ENCODE measurements around the gene ARHGAP44.

The ARHGAP44 gene

GRCh38 chr17:12789481-12790248, at the start of gene ARHGAP44:
TSS of gene ARHGAP44 (plus strand) at chr17:12789498. CDS start at chr17:12789839, 341 bp downstream.
- DNase-seq (ENCODE audit: extremely low read depth in 1 of 2, low read depth in 1 of 2), result no peak

DNA sequence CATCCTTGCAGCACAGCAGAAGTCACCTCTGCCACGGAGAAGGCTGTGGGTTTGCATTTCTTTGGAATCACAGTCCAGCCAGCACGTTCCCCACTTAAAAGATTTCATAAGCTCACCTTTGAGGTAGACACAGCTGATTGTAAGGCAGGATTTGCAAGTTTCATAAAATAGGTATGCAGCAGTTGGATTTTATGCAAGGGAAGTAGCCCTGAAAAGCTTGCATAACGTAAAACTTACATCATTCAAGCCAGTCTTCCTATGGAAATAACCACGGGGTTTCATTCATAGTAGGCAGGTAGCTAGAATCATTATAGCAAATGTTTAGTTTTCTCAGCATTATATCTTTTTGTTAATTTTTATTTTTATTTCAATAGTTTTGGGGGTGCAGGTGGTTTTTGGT, 49.8 kb upstream of the ARHGAP44 start:
- DNase-seq (ENCODE audit: extremely low read depth in 1 of 2, low read depth in 1 of 2), result no peak

GRCh38 chr17:12743046-12743445, 46.3 kb upstream of the ARHGAP44 start:
- DNase-seq (ENCODE audit: extremely low read depth in 1 of 2, low read depth in 1 of 2), result no peak

GRCh38 chr17:12744298-12744697, 45.0 kb upstream of the ARHGAP44 start:
- no peak for DNase-seq (ENCODE audit: extremely low read depth in 1 of 2, low read depth in 1 of 2)

DNA sequence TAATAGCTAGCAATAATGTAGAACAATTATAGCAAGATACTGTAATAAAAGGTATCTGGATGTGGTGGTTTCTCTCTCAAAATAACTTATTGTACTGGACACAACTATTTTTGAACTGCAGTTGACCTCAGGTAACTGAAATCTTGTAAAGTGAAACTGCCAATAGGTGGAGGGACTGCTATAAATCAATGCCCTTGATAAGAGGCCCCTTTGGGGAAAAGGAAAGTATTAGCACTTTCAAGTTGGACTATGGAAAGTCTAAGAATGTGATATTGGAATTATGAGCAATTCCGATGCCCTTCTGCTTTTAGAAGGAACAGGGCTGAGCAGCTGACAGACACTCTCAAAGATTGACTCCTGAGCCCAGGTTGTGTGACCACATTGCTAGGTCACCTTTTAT, 44.5 kb upstream of the ARHGAP44 start:
- DNase-seq (ENCODE audit: extremely low read depth in 1 of 2, low read depth in 1 of 2), result no peak

DNA sequence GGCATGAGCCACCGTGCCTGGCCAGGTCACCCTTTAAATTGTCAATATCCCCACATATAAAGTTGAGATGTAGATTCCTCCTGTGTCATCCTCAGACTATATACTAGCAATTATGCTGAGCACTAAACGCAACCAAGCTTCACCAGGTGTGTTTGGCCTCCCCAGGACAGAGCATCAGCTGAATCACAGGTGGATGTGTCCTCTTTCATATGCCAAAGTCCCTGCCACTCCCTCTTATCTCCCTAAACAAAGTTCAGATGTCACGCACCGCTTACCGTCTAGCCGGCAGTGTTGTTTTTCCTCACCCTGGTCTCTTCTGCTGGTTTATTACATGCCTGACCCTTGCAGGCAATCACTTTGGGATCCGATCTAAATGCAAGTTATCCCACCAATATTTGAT, 43.8 kb upstream of the ARHGAP44 start:
- no peak for DNase-seq (ENCODE audit: extremely low read depth in 1 of 2, low read depth in 1 of 2)

GRCh38 chr17:12756786-12757185, 32.5 kb upstream of the ARHGAP44 start:
- DNase-seq (ENCODE audit: extremely low read depth in 1 of 2, low read depth in 1 of 2), result no peak

- DNase-seq (ENCODE audit: extremely low read depth in 1 of 2, low read depth in 1 of 2), result no peak
Observed at GRCh38 chr17:12759090-12759489, 30.2 kb upstream of the ARHGAP44 start.

GRCh38 chr17:12765548-12765947, 23.8 kb upstream of the ARHGAP44 start:
- no peak for DNase-seq (ENCODE audit: extremely low read depth in 1 of 2, low read depth in 1 of 2)

DNA sequence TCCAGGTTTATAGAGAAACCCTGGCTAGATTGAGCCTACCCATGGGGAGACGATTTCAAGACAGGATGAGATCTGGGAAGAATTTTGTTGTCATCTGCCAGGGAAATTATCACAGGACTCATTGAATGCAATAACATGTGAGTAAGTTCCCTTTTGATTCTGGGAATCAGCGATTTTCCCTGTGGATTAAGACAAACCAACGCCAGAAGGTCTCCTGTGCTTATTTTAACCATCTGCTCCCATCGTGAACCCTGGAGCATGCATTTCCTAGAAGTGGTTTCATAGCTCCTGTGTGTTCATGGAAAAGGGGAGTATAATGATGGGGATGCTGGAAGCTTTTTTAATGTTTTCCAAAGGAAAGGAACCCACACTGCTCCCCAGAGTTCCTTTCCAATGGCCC, 21.0 kb upstream of the ARHGAP44 start:
- DNase-seq (ENCODE audit: extremely low read depth in 1 of 2, low read depth in 1 of 2), result no peak

DNA sequence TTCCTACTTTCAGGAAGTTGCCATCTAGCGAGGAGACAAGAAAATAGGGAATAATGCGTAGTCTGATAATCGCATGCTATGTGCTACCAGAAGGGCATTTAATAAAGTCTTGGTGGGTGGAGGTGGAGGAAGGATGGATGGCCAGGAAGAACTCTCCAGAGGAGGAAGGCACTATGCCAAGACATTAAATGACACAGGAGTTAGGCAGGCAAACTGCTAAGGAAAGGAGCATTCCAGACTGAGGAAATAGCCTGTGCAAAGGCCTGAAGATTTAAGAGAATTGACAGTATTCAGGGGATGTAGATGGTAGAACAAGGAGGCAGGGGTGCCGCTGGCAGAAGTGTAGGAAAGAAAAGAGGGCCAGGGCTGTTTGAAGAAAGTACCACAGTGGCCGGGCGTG, 19.3 kb upstream of the ARHGAP44 start:
- DNase-seq (ENCODE audit: extremely low read depth in 1 of 2, low read depth in 1 of 2), result no peak

DNA sequence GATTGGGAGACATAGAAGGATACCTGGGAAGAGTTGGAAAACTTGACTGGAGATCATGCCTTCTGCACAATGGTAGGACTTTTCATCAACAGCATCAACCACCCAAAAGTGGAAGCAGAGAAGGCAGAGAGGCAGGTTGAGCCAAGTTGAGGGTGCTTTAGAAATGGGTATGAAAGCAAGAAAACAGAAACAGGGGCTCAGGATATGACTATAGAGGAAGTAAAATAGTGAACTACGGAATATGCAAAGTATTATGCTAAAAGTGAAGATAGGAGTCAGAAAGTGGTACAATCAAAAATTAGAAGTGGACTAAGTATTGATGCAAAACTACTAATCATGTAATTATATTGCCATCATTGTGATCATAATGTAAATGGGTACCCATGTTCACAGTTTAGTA, 16.1 kb upstream of the ARHGAP44 start:
- DNase-seq (ENCODE audit: extremely low read depth in 1 of 2, low read depth in 1 of 2), result no peak

DNA sequence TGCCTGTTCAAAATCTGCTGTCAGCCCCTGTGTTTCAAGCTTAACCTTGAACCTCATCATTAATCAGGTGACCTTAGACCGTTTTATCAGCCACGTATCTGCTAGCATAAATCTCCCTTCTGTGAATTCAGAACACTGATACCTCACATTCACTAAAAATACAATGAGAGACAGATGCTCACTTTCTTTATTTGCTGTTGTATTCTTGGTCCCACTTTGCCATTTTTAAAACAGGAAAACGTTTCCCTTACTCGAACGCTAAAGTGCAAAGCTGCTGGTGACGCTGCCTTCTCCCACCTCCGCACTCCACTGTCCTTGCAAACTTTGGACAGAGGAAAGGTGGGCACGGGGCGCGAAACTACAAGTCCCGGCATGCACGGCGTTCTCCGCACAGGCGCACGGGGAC, 220 bp upstream of the ARHGAP44 start:
- no peak for DNase-seq (ENCODE audit: extremely low read depth in 1 of 2, low read depth in 1 of 2)

DNA sequence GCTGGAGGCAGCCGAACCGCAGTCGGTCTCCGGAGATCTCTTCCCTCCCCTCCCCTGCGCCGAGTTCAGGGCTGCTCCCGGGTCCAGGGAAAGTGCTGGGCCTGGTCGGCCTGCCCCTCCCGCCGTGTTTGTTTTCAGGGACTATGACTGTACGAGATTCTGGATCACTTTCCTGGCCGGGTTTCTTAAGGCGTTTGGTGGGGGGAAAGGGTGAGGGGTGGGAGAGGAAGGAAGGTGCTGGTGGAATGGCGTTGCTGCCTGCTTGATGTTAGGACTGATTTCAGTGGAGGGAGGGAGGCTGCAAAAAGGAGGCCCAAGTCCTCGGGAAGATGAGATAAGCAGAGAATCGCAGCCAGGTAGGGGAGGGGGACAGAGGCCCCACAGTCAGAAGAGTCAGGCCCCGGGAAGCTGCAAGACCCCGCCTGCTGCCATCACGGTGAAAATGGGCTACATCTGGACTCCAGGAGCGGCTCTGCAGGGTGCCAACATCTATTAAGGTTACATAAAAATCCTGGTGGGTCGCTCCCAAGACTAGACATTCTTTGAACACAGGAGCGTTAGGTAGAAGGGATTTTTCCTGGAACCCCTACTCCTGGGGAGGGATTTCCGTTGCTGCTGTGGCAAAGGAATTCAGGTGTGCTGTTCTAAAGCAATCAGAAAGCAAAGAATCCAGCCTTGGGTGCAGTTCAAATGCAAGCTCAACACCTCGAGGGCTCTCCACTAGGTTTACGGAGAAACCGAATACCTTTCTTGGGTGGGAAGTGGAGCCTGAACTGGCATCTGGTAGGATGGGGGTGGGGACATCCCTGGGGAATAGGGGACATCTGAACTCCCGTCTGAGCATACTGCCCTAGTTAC, 1.2 kb downstream of the ARHGAP44 start:
- DNase-seq (ENCODE audit: extremely low read depth in 1 of 2, low read depth in 1 of 2), result no peak

DNA sequence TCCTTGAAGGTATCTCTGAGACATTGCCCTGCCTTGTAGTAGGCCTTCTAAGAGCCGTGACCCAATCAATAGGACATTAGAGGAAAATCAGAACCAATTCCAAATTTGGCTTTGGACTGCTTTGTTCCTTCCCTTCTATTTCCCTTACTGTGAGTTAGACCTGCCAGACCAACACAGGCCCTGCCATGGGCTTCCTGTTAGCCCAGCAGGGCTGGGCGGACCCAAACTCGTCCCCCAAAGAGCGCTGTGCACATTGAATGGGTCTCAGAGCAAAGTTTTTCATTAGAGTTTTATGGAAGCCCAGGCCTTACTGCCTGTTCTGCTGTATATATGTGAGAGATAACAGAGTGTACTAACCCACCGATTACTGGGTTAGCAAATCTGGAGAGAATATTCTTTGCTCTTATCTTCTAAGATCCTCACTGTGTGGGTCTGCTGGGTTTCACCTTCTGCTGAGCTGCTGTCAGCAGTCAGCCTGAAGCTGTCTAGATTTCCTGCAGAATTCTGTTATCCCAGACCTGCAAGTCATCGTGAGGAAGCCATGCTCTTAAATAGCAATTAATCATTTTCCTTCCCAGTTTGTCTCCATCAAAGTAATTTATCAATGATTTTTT, 5.7 kb downstream of the ARHGAP44 start:
- no peak for DNase-seq (ENCODE audit: extremely low read depth in 1 of 2, low read depth in 1 of 2)

DNA sequence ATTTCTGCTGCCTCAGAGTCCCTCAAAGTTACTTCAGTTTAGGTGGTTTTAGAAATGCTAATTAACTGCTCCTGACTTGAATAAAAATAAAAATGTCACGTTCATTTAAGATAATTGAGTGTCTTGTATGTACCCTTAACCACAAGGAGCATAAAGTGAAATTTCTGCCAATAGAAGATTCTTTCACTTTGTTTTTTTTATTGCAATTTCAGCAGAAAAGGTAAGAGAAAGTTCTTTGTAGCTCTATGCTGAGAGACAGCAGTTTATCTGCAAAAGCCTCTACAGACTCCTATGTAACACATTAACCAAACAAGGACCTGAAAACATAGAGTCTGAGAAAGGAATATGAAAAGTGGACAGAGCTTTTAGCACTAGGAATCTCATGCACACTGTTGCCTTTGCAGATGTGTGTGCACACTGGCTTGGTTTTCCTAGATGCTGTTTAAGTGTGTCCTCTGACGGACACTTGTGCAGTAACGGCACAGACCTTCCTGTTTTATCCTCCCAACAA, 11.6 kb downstream of the ARHGAP44 start:
- no peak for DNase-seq (ENCODE audit: extremely low read depth in 1 of 2, low read depth in 1 of 2)

DNA sequence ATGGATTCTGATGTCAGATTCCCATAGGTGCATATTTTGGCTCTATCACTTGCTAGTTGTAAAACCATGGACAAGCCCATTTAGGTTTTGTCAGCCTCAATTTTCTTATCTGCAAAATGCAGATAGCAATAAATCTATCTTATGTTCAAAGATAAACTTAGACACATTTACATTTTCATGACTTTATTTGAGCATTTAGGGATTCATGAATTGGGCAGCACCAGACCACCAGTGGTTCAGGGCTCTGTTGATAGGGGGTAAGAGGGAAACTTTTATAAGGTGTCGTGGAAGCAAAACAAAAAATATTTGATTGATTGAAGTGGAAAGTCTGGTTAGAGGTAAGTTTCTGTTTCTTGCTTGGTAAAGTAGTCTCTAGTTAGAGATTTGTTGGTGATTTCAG, 17.3 kb downstream of the ARHGAP44 start:
- no peak for DNase-seq (ENCODE audit: extremely low read depth in 1 of 2, low read depth in 1 of 2)

DNA sequence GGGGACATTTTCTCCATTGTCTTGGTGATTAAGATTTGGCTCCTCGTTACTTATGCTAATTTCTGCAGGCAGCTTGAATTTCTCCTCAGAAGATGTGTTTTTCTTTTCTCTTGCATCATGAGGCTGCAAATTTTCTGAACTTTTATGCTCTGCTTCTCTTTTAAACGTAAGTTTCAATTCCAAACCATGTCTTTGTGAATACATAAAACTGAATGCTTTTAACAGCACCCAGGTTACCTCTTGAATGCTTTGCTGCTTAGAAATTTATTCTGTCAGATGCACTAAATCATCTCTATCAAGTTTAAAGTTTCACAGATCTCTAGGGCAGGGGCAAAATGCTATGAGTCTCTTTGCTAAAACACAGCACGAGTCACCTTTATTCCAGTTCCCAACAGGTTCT, 19.4 kb downstream of the ARHGAP44 start:
- no peak for DNase-seq (ENCODE audit: extremely low read depth in 1 of 2, low read depth in 1 of 2)

- DNase-seq (ENCODE audit: extremely low read depth in 1 of 2, low read depth in 1 of 2), result no peak
Observed at GRCh38 chr17:12812877-12813276, 23.6 kb downstream of the ARHGAP44 start.

GRCh38 chr17:12813664-12814063, 24.4 kb downstream of the ARHGAP44 start:
- no peak for DNase-seq (ENCODE audit: extremely low read depth in 1 of 2, low read depth in 1 of 2)

- no peak for DNase-seq (ENCODE audit: extremely low read depth in 1 of 2, low read depth in 1 of 2)
Observed at GRCh38 chr17:12814718-12815117, 25.4 kb downstream of the ARHGAP44 start.
